HCT116 (cell line): ENCODE measurements around the gene CACNA1S.

Experiments
- FOSL1 ChIP-seq: IDR thresholded peaks from 2 replicates; pipeline ENCODE4 v1.6.1; 2012; ENCODE audit warnings: low read depth
- TF ChIP-seq, protein P1 (sequence below): IDR thresholded peaks from 2 replicates; pipeline ENCODE4 v1.6.1; 2012; ENCODE audit warnings: low read depth

- TF ChIP-seq FOSL1: no peak
- TF ChIP-seq, protein P1, sequence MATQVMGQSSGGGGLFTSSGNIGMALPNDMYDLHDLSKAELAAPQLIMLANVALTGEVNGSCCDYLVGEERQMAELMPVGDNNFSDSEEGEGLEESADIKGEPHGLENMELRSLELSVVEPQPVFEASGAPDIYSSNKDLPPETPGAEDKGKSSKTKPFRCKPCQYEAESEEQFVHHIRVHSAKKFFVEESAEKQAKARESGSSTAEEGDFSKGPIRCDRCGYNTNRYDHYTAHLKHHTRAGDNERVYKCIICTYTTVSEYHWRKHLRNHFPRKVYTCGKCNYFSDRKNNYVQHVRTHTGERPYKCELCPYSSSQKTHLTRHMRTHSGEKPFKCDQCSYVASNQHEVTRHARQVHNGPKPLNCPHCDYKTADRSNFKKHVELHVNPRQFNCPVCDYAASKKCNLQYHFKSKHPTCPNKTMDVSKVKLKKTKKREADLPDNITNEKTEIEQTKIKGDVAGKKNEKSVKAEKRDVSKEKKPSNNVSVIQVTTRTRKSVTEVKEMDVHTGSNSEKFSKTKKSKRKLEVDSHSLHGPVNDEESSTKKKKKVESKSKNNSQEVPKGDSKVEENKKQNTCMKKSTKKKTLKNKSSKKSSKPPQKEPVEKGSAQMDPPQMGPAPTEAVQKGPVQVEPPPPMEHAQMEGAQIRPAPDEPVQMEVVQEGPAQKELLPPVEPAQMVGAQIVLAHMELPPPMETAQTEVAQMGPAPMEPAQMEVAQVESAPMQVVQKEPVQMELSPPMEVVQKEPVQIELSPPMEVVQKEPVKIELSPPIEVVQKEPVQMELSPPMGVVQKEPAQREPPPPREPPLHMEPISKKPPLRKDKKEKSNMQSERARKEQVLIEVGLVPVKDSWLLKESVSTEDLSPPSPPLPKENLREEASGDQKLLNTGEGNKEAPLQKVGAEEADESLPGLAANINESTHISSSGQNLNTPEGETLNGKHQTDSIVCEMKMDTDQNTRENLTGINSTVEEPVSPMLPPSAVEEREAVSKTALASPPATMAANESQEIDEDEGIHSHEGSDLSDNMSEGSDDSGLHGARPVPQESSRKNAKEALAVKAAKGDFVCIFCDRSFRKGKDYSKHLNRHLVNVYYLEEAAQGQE: no peak
Measured at GRCh38 chr1:201023517-201023902, 88.7 kb downstream of the CACNA1S start, which contains the start of gene KIF21B.
